PFSK-1 (cell line): ENCODE results near the gene GTF2E1.

Source experiments
- SIN3A ChIP-seq: IDR thresholded peaks from 2 replicates; pipeline ENCODE4 v1.6.1; 2012; ENCODE audit warnings: mild to moderate bottlenecking, low read length, moderate library complexity, borderline replicate concordance; ENCODE audit not compliant: insufficient read depth
- TF ChIP-seq, protein P1 (sequence below), 2 experiments: IDR thresholded peaks; 2 replicates each; pipeline versions ENCODE4 v1.6.1 to v1.8.0; 2011 to 2012; ENCODE audit warnings: low read depth in 2 of 2, low read length in 2 of 2, control low read depth in 1 of 2, inconsistent platforms in 1 of 2, mild to moderate bottlenecking in 1 of 2, moderate library complexity in 1 of 2; ENCODE audit not compliant: insufficient read depth in 1 of 2

DNA sequence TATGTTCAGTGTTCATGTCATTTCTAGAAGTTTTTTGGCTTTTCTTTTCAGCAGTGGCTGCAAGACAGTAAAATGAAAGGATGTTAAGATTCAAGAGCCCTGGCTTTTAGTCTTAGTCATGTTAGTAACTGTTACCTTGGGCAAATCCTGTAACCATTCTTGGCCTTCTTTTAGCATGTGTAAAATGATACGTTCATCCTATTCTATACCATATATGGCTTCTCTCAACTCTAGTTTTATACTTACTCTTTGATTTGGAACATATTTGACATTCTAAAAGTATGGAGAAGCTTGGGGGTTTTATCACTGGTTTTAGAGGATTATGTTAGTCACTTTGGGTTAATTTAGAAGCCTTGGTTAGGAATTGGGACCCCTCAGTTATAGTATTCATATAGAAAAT, 20.1 kb downstream of the GTF2E1 start:
- TF ChIP-seq, protein P1, sequence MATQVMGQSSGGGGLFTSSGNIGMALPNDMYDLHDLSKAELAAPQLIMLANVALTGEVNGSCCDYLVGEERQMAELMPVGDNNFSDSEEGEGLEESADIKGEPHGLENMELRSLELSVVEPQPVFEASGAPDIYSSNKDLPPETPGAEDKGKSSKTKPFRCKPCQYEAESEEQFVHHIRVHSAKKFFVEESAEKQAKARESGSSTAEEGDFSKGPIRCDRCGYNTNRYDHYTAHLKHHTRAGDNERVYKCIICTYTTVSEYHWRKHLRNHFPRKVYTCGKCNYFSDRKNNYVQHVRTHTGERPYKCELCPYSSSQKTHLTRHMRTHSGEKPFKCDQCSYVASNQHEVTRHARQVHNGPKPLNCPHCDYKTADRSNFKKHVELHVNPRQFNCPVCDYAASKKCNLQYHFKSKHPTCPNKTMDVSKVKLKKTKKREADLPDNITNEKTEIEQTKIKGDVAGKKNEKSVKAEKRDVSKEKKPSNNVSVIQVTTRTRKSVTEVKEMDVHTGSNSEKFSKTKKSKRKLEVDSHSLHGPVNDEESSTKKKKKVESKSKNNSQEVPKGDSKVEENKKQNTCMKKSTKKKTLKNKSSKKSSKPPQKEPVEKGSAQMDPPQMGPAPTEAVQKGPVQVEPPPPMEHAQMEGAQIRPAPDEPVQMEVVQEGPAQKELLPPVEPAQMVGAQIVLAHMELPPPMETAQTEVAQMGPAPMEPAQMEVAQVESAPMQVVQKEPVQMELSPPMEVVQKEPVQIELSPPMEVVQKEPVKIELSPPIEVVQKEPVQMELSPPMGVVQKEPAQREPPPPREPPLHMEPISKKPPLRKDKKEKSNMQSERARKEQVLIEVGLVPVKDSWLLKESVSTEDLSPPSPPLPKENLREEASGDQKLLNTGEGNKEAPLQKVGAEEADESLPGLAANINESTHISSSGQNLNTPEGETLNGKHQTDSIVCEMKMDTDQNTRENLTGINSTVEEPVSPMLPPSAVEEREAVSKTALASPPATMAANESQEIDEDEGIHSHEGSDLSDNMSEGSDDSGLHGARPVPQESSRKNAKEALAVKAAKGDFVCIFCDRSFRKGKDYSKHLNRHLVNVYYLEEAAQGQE (IDR thresholded peaks at IDR 0.05; ENCODE audit: insufficient read depth in 1 of 2, low read depth in 2 of 2, low read length in 2 of 2), result no peak
- no peak for TF ChIP-seq SIN3A
